Measurements from ENCODE around the gene CAD. TPM values are rescaled to one million over a fixed set of nuclear protein-coding genes. Genes with fewer than 3 reads are reported as not detected.

Gene CAD
- total and polyA plus RNA-seq, 9 of the 15 experiments (the other 6 are each of a cell fraction or from before 2014, with no cell fraction given), result 7.5 to 126 (median 33.7) TPM

- peaks cover 98% of the 10 kb centered on the region for H3K36me3 ChIP-seq (ENCODE audit: control insufficient read depth, insufficient read depth, low read length)
- in situ Hi-C loops (cut with MboI), result loop anchor here (5.0 kb wide), 1 partner anchor 48 kb away; no protein-coding TSS in a partner anchor
- no peaks in the 10 kb centered on the region for H3K27me3 ChIP-seq (ENCODE audit: control insufficient read depth in 2 of 2, insufficient read depth in 2 of 2, low read length in 2 of 2)
- H3K27ac ChIP-seq (ENCODE audit: extremely low read depth, low read depth, low read length), result no peak overlapping the region
- H3K79me2 ChIP-seq (ENCODE audit: control insufficient read depth, insufficient read depth, low read length), result no peaks in the 10 kb centered on the region
- ChIA-PET POLR2A (no interaction called here), CTCF (ENCODE audit: low intra/inter-chr PET ratio) (no interaction called here)
- peaks cover 0 to 6% of the 10 kb centered on the region in 2 experiments; a peak in 1 of 5 replicates for H3K4me1 ChIP-seq (replicated peaks in 1 of 2; ENCODE audit: control insufficient read depth in 2 of 2, insufficient read depth in 2 of 2, low read length in 2 of 2)
- H4K20me1 ChIP-seq (replicated peaks; ENCODE audit: control insufficient read depth, insufficient read depth, low read length), result 0 out of 2 replicates have a peak, but pooled peaks cover 4% of the 10 kb centered on the region
- no peak overlapping the region for H2AFZ ChIP-seq (ENCODE audit: low read depth, low read length)
- BruUV-seq (replicated peaks), result no TSS peak
- ATAC-seq, result no peak
- no peak for DNase-seq (ENCODE audit: extremely low read depth in 1 of 4, low spot score in 3 of 4)
- no peak overlapping the region for H3K4me2 ChIP-seq (ENCODE audit: insufficient read depth, low read length)
- TF ChIP-seq USF1 (CRISPR knock-in tag; IDR thresholded peaks at IDR 0.05) (no peak), ZFP36 (IDR thresholded peaks at IDR 0.05; ENCODE audit: low read depth, low read length, partially characterized antibody) (no peak), TAF1 (IDR thresholded peaks at IDR 0.05; ENCODE audit: control insufficient read depth, extremely low read depth, insufficient read depth, low read length, severe bottlenecking) (no peak), TAL1 (IDR thresholded peaks at IDR 0.05) (no peak), TCF7 (IDR thresholded peaks at IDR 0.05; ENCODE audit: borderline replicate concordance) (no peak), MXI1 (IDR thresholded peaks at IDR 0.05; ENCODE audit: low read depth, low read length) (no peak), MAFF (IDR thresholded peaks at IDR 0.05; ENCODE audit: low read length) (no peak)
- H3K4me3 ChIP-seq, result no peak overlapping the region
- no peaks in the 10 kb centered on the region for H3K9me1 ChIP-seq (ENCODE audit: control insufficient read depth, insufficient read depth, low read length)
- H3K9me3 ChIP-seq (replicated peaks; ENCODE audit: control insufficient read depth, insufficient read depth, low read depth, low read length), result no peaks in the 10 kb centered on the region
- intact Hi-C loops (cut with micrococcal nuclease), result no loop called here
- no peak for FAIRE-seq
- 94% methylated on average over 8 of the region's 8 CpGs for WGBS (ENCODE audit: insufficient coverage, low coverage, missing lambda C conversion rate)
- no peak overlapping the region for H3K9ac ChIP-seq (ENCODE audit: insufficient read depth in 1 of 2, low read depth in 2 of 2, low read length in 2 of 2)
These were observed 21.8 kb downstream of the CAD start for GRCh38 chr2:27238976-27239375.
